Astrocyte (in vitro differentiated cells and primary cell): Measurements from ENCODE around the gene C5AR1. TPM values are rescaled to one million over a fixed set of nuclear protein-coding genes. Genes with fewer than 3 reads are reported as not detected.

Source experiments
- DNase-seq: peaks from one replicate; pipeline ENCODE4 v3.0.0-alpha.2; 2010; ENCODE audit warnings: low read depth
- FAIRE-seq: peaks from 2 replicates; lab custom pipeline; 2011; peaks lifted over from hg19 to GRCh38; lab: Jason Lieb, UNC
- H2AFZ ChIP-seq: 2 replicates; pipeline ENCODE4 v1.6.0; 2012; ENCODE audit warnings: low read depth, low read length, inconsistent platforms
- H3K27ac ChIP-seq: 2 replicates; pipeline ENCODE4 v1.5.1; 2011; ENCODE audit warnings: low read depth, low read length, inconsistent platforms
- H3K27me3 ChIP-seq: 2 replicates; pipeline ENCODE4 v1.6.0; 2011; ENCODE audit warnings: low read length, inconsistent platforms; ENCODE audit not compliant: insufficient read depth
- H3K36me3 ChIP-seq: 2 replicates; pipeline ENCODE4 v1.5.1; 2011; ENCODE audit warnings: low read length, inconsistent platforms; ENCODE audit not compliant: insufficient read depth
- H3K4me1 ChIP-seq: 2 replicates; pipeline ENCODE4 v1.5.1; 2011; ENCODE audit warnings: low read length, inconsistent platforms; ENCODE audit not compliant: insufficient read depth
- H3K4me2 ChIP-seq: 2 replicates; pipeline ENCODE4 v1.6.0; 2012; ENCODE audit warnings: low read length, inconsistent platforms
- H3K4me3 ChIP-seq: 2 replicates; pipeline ENCODE4 v1.5.1; 2011; ENCODE audit warnings: low read depth, mild to moderate bottlenecking, low read length, inconsistent platforms; ENCODE audit not compliant: insufficient read depth
- H3K79me2 ChIP-seq: 2 replicates; pipeline ENCODE4 v1.6.0; 2012; ENCODE audit warnings: mild to moderate bottlenecking, low read length, inconsistent platforms; ENCODE audit not compliant: insufficient read depth
- H3K9ac ChIP-seq: 2 replicates; pipeline ENCODE4 v1.6.0; 2012; ENCODE audit warnings: mild to moderate bottlenecking, low read length, inconsistent platforms
- H3K9me3 ChIP-seq: 2 replicates; pipeline ENCODE4 v1.5.1; 2012; ENCODE audit warnings: low read depth, mild to moderate bottlenecking, low read length, inconsistent platforms; ENCODE audit not compliant: insufficient read depth
- H4K20me1 ChIP-seq: 2 replicates; pipeline ENCODE4 v1.6.0; 2012; ENCODE audit warnings: low read length, inconsistent platforms; ENCODE audit not compliant: insufficient read depth
- H3K27ac Mint-ChIP-seq: one replicate; pipeline ENCODE4 v1.8.0; 2021; ENCODE audit warnings: mild to moderate bottlenecking, mixed read lengths; ENCODE audit not compliant: unreplicated experiment
- H3K27me3 Mint-ChIP-seq: one replicate; pipeline ENCODE4 v1.8.0; 2021; ENCODE audit warnings: low read depth, mixed read lengths; ENCODE audit not compliant: unreplicated experiment
- H3K36me3 Mint-ChIP-seq: one replicate; pipeline ENCODE4 v1.8.0; 2021; ENCODE audit warnings: low read depth, mixed read lengths; ENCODE audit not compliant: unreplicated experiment
- H3K4me1 Mint-ChIP-seq: one replicate; pipeline ENCODE4 v1.8.0; 2021; ENCODE audit warnings: low read depth, mixed read lengths; ENCODE audit not compliant: unreplicated experiment
- H3K4me3 Mint-ChIP-seq: one replicate; pipeline ENCODE4 v1.8.0; 2021; ENCODE audit warnings: mild to moderate bottlenecking, moderate library complexity, mixed read lengths; ENCODE audit not compliant: unreplicated experiment
- H3K9me3 Mint-ChIP-seq: one replicate; pipeline ENCODE4 v1.8.0; 2021; ENCODE audit warnings: mild to moderate bottlenecking, mixed read lengths; ENCODE audit not compliant: unreplicated experiment
- EZH2 ChIP-seq: IDR thresholded peaks from 2 replicates; pipeline ENCODE4 v1.6.1; 2012; ENCODE audit warnings: mild to moderate bottlenecking, low read length, inconsistent platforms; ENCODE audit not compliant: insufficient read depth
- total RNA-seq: library from RNA; stranded (reverse); gene quantifications from 2 replicates; pipeline ENCODE4 v1.2.1, GENCODE V29; 2021
- TF ChIP-seq, protein P1 (sequence below): IDR thresholded peaks from 2 replicates; pipeline ENCODE4 v1.5.1; 2011; ENCODE audit warnings: low read depth, mild to moderate bottlenecking, inconsistent platforms, low read length, moderate library complexity; ENCODE audit not compliant: insufficient read depth

C5AR1 gene
- total RNA-seq, 1 donor from 2014 or later = 4.6 TPM

DNA sequence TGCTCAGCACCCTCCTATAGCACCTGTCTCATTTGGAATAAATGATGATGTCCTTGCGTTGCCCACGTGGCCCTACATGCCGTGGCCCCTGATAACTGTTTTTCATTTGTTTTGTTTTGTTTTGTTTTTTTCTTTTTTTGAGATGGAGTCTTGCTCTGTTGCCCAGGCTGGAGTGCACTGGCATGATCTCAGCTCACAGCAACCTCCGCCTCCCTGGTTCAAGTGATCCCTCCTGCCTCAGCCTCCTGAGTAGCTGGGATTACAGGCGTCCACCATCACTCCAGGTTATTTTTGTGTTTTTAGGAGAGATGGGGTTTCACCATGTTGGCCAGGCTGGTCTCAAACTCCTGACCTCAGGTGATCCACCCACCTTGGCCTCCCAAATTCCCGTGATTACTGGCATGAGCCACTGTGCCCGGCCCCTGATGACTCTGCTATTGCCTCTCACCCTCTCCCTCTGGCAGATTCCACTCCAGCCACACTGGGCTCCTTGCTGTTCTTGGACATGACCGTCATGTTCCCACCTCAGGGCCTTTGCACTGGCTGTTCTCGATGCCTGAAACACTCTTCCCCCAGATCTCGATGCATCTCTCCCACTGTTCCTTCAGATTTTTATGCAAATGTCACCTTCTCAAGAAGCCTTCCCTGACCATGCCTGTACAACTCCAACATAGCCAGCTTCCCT is 29.7 kb downstream of the C5AR1 start:
- TF ChIP-seq, protein P1, sequence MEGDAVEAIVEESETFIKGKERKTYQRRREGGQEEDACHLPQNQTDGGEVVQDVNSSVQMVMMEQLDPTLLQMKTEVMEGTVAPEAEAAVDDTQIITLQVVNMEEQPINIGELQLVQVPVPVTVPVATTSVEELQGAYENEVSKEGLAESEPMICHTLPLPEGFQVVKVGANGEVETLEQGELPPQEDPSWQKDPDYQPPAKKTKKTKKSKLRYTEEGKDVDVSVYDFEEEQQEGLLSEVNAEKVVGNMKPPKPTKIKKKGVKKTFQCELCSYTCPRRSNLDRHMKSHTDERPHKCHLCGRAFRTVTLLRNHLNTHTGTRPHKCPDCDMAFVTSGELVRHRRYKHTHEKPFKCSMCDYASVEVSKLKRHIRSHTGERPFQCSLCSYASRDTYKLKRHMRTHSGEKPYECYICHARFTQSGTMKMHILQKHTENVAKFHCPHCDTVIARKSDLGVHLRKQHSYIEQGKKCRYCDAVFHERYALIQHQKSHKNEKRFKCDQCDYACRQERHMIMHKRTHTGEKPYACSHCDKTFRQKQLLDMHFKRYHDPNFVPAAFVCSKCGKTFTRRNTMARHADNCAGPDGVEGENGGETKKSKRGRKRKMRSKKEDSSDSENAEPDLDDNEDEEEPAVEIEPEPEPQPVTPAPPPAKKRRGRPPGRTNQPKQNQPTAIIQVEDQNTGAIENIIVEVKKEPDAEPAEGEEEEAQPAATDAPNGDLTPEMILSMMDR = no peak
- no peak for TF ChIP-seq EZH2
- no peak for DNase-seq
- H3K27me3 Mint-ChIP-seq = peaks cover 18% of the 10 kb centered on the region

DNA sequence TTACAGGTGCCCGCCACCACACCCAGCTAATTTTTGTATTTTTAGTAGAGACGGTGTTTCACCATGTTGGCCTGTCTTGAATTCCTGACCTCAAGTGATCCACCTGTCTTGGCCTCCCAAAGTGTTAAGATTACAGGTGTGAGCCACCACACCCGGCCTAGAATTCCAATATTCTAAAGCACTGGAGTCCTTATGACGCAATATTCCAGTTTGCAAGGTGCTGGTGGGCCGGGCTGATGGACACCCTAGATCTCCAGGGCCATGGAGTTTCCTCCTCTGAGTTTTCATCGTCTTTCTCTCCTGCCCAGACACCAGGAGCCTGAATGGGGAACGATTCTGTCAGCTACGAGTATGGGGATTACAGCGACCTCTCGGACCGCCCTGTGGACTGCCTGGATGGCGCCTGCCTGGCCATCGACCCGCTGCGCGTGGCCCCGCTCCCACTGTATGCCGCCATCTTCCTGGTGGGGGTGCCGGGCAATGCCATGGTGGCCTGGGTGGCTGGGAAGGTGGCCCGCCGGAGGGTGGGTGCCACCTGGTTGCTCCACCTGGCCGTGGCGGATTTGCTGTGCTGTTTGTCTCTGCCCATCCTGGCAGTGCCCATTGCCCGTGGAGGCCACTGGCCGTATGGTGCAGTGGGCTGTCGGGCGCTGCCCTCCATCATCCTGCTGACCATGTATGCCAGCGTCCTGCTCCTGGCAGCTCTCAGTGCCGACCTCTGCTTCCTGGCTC is 31.0 kb downstream of the C5AR1 start:
- no peak for TF ChIP-seq EZH2
- TF ChIP-seq, protein P1 = no peak
- peaks cover 3% of the 10 kb centered on the region for H3K9me3 Mint-ChIP-seq
- Histone ChIP-seq H2AFZ (no peak overlapping the region), H3K79me2 (no peaks in the 10 kb centered on the region), H4K20me1 (no peaks in the 10 kb centered on the region), H3K9me3 (no peaks in the 10 kb centered on the region), H3K36me3 (no peaks in the 10 kb centered on the region), H3K4me3 (no peak overlapping the region), H3K27me3 (peaks cover 2% of the 10 kb centered on the region), H3K27ac (no peak overlapping the region), H3K4me1 (no peaks in the 10 kb centered on the region), H3K4me2 (no peak overlapping the region), H3K9ac (no peak overlapping the region)
- no peak overlapping the region for H3K4me3 Mint-ChIP-seq
- no peaks in the 10 kb centered on the region for H3K4me1 Mint-ChIP-seq
- H3K27ac Mint-ChIP-seq = no peak overlapping the region
- DNase-seq (no peak), FAIRE-seq (no peak)
- no peaks in the 10 kb centered on the region for H3K36me3 Mint-ChIP-seq
- peaks cover 18% of the 10 kb centered on the region for H3K27me3 Mint-ChIP-seq

More for the DNA sequence above, 29.7 kb downstream of the C5AR1 start:
- no peak overlapping the region for H3K4me3 Mint-ChIP-seq
- FAIRE-seq = no peak
- Histone ChIP-seq H2AFZ (no peak overlapping the region), H3K4me1 (no peaks in the 10 kb centered on the region), H3K27ac (no peak overlapping the region), H3K4me3 (no peak overlapping the region), H3K27me3 (peaks cover under 1% of the 10 kb centered on the region), H4K20me1 (no peaks in the 10 kb centered on the region), H3K79me2 (no peaks in the 10 kb centered on the region), H3K36me3 (no peaks in the 10 kb centered on the region), H3K4me2 (no peak overlapping the region), H3K9ac (no peak overlapping the region), H3K9me3 (no peaks in the 10 kb centered on the region)
- H3K9me3 Mint-ChIP-seq = peaks cover 3% of the 10 kb centered on the region
- no peak overlapping the region for H3K27ac Mint-ChIP-seq
- H3K4me1 Mint-ChIP-seq = no peaks in the 10 kb centered on the region
- no peaks in the 10 kb centered on the region for H3K36me3 Mint-ChIP-seq

DNA sequence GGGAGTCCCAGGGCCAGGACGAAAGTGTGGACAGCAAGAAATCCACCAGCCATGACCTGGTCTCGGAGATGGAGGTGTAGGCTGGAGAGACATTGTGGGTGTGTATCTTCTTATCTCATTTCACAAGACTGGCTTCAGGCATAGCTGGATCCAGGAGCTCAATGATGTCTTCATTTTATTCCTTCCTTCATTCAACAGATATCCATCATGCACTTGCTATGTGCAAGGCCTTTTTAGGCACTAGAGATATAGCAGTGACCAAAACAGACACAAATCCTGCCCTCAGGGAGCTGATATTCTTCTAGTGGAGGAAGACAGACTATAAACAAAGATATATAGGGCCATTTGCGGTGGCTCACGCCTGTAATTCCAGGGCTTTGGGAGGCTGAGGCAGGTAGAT is 32.1 kb downstream of the C5AR1 start:
- Mint-ChIP-seq H3K36me3 (no peaks in the 10 kb centered on the region), H3K27ac (no peak overlapping the region), H3K4me1 (no peaks in the 10 kb centered on the region), H3K27me3 (peaks cover 18% of the 10 kb centered on the region), H3K9me3 (peaks cover 3% of the 10 kb centered on the region), H3K4me3 (no peak overlapping the region)
- H3K79me2 ChIP-seq = no peaks in the 10 kb centered on the region
- FAIRE-seq (no peak), DNase-seq (no peak)
- no peaks in the 10 kb centered on the region for H3K4me1 ChIP-seq
- no peak for TF ChIP-seq EZH2
- TF ChIP-seq, protein P1 = no peak
- no peaks in the 10 kb centered on the region for H3K9me3 ChIP-seq
- no peak overlapping the region for H3K27ac ChIP-seq
- no peak overlapping the region for H2AFZ ChIP-seq
- H3K9ac ChIP-seq = no peak overlapping the region
- peaks cover 2% of the 10 kb centered on the region for H3K27me3 ChIP-seq
- no peaks in the 10 kb centered on the region for H3K36me3 ChIP-seq
- H3K4me3 ChIP-seq = no peak overlapping the region
- no peaks in the 10 kb centered on the region for H4K20me1 ChIP-seq
- H3K4me2 ChIP-seq = no peak overlapping the region
